ENCODE results near the gene CANT1. TPM values are rescaled to one million over a fixed set of nuclear protein-coding genes. Genes with fewer than 3 reads are reported as not detected.
"Not testable (repeated sequence)": the region's sequence is repeated elsewhere in the genome, so short reads cannot be mapped to it uniquely, and the experiment has no call there.

The CANT1 gene
- total and polyA plus RNA-seq, 9 of the 15 experiments (the other 6 are each of a cell fraction or from before 2014, with no cell fraction given): 2.7 to 66.4 (median 22.5) TPM

DNA sequence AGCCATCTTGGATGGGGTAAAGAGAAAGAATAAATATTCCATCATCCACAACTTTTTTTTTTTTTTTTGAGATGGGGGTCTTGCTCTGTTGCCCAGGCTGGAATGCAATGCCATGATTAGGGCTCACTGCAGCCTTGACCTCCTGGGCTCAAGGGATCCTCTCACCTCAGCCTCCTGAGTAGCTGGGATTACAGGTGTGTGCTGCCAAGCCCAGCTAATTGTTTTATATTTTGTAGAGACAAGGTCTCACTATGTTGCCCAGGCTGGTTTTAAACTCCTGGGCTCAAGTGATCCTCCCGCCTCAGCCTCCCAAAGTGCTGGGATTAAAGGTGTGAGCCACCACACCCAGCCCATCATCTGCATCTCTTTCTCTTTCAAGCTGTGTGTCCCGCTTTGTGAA is 12.4 kb upstream of the CANT1 start:
- 17% methylated on average over 2 of the region's 2 CpGs for WGBS (ENCODE audit: insufficient coverage, low coverage, missing lambda C conversion rate)
- H3K9me1 ChIP-seq (ENCODE audit: control insufficient read depth, insufficient read depth, low read length); ATAC-seq; H3K4me3 ChIP-seq; in situ Hi-C loops (cut with MboI); H3K9ac ChIP-seq (ENCODE audit: insufficient read depth in 1 of 2, low read depth in 2 of 2, low read length in 2 of 2); H2AFZ ChIP-seq (ENCODE audit: low read depth, low read length); H4K20me1 ChIP-seq (replicated peaks; ENCODE audit: control insufficient read depth, insufficient read depth, low read length); H3K27ac ChIP-seq (ENCODE audit: extremely low read depth, low read depth, low read length); BruUV-seq (replicated peaks); DNase-seq (ENCODE audit: extremely low read depth in 1 of 4, low spot score in 3 of 4); H3K9me3 ChIP-seq (replicated peaks; ENCODE audit: control insufficient read depth, insufficient read depth, low read depth, low read length); H3K4me2 ChIP-seq (ENCODE audit: insufficient read depth, low read length); POLR2A ChIA-PET; FAIRE-seq; H3K36me3 ChIP-seq (ENCODE audit: control insufficient read depth, insufficient read depth, low read length); H3K79me2 ChIP-seq (ENCODE audit: control insufficient read depth, insufficient read depth, low read length); intact Hi-C loops (cut with micrococcal nuclease): not testable (repeated sequence)
- CTCF ChIA-PET (ENCODE audit: low intra/inter-chr PET ratio): interaction anchor here (0.6 kb wide), 1 partner anchor 194 kb away, joined by 4 read pairs; no protein-coding TSS in a partner anchor
- TF ChIP-seq ZNF121 (CRISPR knock-in tag; conservative IDR thresholded peaks at IDR 0.05): peak; percentile 59; the same call in 1 of the 2 replicates
- peaks cover 41 to 53% of the 10 kb centered on the region in 2 experiments for H3K27me3 ChIP-seq (ENCODE audit: control insufficient read depth in 2 of 2, insufficient read depth in 2 of 2, low read length in 2 of 2)
- H3K4me1 ChIP-seq (replicated peaks in 1 of 2; ENCODE audit: control insufficient read depth in 2 of 2, insufficient read depth in 2 of 2, low read length in 2 of 2): peaks cover under 1 to 15% of the 10 kb centered on the region in 2 experiments; a peak in 4 of 5 replicates

DNA sequence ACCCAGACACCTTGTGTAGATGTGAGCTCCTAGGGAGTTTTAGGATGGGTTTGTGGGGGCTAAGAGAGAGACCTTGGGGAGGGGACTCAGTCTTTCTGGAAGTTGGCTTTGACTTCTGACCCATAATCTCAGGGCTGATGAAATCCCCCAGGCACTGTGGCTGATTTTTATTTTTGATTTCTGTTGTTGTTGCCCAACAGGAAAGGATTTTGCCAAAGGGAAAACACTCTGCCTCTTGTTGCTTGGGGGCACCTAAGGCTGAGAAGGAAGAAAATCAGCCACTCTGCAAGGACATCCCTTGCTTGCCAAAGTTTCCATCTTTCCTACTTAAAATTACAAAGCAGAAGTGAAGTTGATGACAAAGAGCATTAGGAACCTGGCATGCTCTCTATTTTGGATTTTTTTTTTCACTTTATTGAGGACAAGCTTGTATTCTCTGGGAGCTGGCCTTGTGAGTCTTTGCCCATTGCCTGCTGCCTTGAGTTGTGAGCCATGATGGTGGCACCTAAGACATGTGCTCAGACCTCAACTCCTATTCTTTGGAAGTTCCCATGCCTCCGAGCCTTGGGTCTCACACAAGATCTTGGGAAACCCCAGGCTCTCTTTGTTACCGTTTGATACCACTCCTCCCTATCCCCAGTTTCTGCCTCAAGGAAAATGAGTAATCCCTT is 11.2 kb upstream of the CANT1 start:
- H3K4me1 ChIP-seq (replicated peaks in 1 of 2; ENCODE audit: control insufficient read depth in 2 of 2, insufficient read depth in 2 of 2, low read length in 2 of 2): peaks cover 0 to 15% of the 10 kb centered on the region in 2 experiments; a peak in 2 of 5 replicates
- H3K27ac ChIP-seq (ENCODE audit: extremely low read depth, low read depth, low read length): no peak overlapping the region
- no peak for TF ChIP-seq SPI1 (IDR thresholded peaks at IDR 0.05; ENCODE audit: borderline replicate concordance, low read depth, low read length)
- TF ChIP-seq, protein P1, sequence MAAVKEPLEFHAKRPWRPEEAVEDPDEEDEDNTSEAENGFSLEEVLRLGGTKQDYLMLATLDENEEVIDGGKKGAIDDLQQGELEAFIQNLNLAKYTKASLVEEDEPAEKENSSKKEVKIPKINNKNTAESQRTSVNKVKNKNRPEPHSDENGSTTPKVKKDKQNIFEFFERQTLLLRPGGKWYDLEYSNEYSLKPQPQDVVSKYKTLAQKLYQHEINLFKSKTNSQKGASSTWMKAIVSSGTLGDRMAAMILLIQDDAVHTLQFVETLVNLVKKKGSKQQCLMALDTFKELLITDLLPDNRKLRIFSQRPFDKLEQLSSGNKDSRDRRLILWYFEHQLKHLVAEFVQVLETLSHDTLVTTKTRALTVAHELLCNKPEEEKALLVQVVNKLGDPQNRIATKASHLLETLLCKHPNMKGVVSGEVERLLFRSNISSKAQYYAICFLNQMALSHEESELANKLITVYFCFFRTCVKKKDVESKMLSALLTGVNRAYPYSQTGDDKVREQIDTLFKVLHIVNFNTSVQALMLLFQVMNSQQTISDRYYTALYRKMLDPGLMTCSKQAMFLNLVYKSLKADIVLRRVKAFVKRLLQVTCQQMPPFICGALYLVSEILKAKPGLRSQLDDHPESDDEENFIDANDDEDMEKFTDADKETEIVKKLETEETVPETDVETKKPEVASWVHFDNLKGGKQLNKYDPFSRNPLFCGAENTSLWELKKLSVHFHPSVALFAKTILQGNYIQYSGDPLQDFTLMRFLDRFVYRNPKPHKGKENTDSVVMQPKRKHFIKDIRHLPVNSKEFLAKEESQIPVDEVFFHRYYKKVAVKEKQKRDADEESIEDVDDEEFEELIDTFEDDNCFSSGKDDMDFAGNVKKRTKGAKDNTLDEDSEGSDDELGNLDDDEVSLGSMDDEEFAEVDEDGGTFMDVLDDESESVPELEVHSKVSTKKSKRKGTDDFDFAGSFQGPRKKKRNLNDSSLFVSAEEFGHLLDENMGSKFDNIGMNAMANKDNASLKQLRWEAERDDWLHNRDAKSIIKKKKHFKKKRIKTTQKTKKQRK (IDR thresholded peaks at IDR 0.05; ENCODE audit: borderline replicate concordance, low read depth, low read length): no peak
- no peak for TF ChIP-seq POLR2H (tag; IDR thresholded peaks at IDR 0.05; ENCODE audit: low read depth)
- TF ChIP-seq LCOR (CRISPR knock-in tag; IDR thresholded peaks at IDR 0.05): no peak
- TF ChIP-seq, protein P2, sequence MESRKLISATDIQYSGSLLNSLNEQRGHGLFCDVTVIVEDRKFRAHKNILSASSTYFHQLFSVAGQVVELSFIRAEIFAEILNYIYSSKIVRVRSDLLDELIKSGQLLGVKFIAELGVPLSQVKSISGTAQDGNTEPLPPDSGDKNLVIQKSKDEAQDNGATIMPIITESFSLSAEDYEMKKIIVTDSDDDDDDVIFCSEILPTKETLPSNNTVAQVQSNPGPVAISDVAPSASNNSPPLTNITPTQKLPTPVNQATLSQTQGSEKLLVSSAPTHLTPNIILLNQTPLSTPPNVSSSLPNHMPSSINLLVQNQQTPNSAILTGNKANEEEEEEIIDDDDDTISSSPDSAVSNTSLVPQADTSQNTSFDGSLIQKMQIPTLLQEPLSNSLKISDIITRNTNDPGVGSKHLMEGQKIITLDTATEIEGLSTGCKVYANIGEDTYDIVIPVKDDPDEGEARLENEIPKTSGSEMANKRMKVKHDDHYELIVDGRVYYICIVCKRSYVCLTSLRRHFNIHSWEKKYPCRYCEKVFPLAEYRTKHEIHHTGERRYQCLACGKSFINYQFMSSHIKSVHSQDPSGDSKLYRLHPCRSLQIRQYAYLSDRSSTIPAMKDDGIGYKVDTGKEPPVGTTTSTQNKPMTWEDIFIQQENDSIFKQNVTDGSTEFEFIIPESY (CRISPR knock-in tag; IDR thresholded peaks at IDR 0.05): no peak
- no peak for TF ChIP-seq BCL6 (CRISPR knock-in tag; IDR thresholded peaks at IDR 0.05)
- TF ChIP-seq ZNF253 (CRISPR knock-in tag; conservative IDR thresholded peaks at IDR 0.05): no peak
- no peak for TF ChIP-seq MCM7 (IDR thresholded peaks at IDR 0.05)
- no peak for TF ChIP-seq ZEB2 (IDR thresholded peaks at IDR 0.05)
- TF ChIP-seq PHB (CRISPR knock-in tag; IDR thresholded peaks at IDR 0.05): no peak

More for the DNA sequence above, 11.2 kb upstream of the CANT1 start:
- intact Hi-C loops (cut with micrococcal nuclease): no loop called here
- Histone ChIP-seq H3K79me2 (ENCODE audit: control insufficient read depth, insufficient read depth, low read length) (no peaks in the 10 kb centered on the region), H3K9ac (ENCODE audit: insufficient read depth in 1 of 2, low read depth in 2 of 2, low read length in 2 of 2) (no peak overlapping the region), H4K20me1 (replicated peaks; ENCODE audit: control insufficient read depth, insufficient read depth, low read length) (0 out of 2 replicates have a peak, but pooled peaks cover 4% of the 10 kb centered on the region), H3K9me1 (ENCODE audit: control insufficient read depth, insufficient read depth, low read length) (no peaks in the 10 kb centered on the region), H3K4me3 (no peak overlapping the region), H3K36me3 (ENCODE audit: control insufficient read depth, insufficient read depth, low read length) (no peaks in the 10 kb centered on the region), H3K9me3 (replicated peaks; ENCODE audit: control insufficient read depth, insufficient read depth, low read depth, low read length) (no peaks in the 10 kb centered on the region), H3K4me2 (ENCODE audit: insufficient read depth, low read length) (no peak overlapping the region), H3K27me3 (ENCODE audit: control insufficient read depth in 2 of 2, insufficient read depth in 2 of 2, low read length in 2 of 2) (peaks cover 35 to 45% of the 10 kb centered on the region in 2 experiments), H2AFZ (ENCODE audit: low read depth, low read length) (no peak overlapping the region)
- BruUV-seq (replicated peaks): no TSS peak
- in situ Hi-C loops (cut with MboI): no loop called here
- 0% methylated on average over 2 of the region's 2 CpGs for WGBS (ENCODE audit: insufficient coverage, low coverage, missing lambda C conversion rate)
- no peak for DNase-seq (ENCODE audit: extremely low read depth in 1 of 4, low spot score in 3 of 4)
- ChIA-PET CTCF (ENCODE audit: low intra/inter-chr PET ratio) (interaction anchor here (2.2 kb wide), 1 partner anchor 25 kb away, joined by 8 read pairs; no protein-coding TSS in a partner anchor), POLR2A (interaction anchor here (0.6 to 1.9 kb wide), 2 partner anchors 8 to 14 kb away, joined by 3 to 7 read pairs; no protein-coding TSS in a partner anchor)
- ATAC-seq: no peak
- no peak for FAIRE-seq
